Upper lobe of left lung (tissue), 4 donors: Measurements from ENCODE around the gene PFKL.

Experiments
- EP300 ChIP-seq, 4 donors: sonication (generic); formaldehyde crosslinking; IDR thresholded peaks; one replicate each; pipeline ENCODE4 v1.5.1; 2017; ENCODE audit warnings: antibody characterized with exemption in 4 of 4, control low read depth in 2 of 4
- POLR2A ChIP-seq, 4 donors: fragments of 450-650 bp; IDR thresholded peaks; one replicate each; pipeline ENCODE4 v1.5.1; 2016 to 2017; ENCODE audit warnings: antibody characterized with exemption in 4 of 4, mild to moderate bottlenecking in 2 of 4
- POLR2AphosphoS5 ChIP-seq, 2 donors: sonication (generic); formaldehyde crosslinking; IDR thresholded peaks; one replicate each; pipeline ENCODE4 v1.5.1; 2017; ENCODE audit warnings: antibody characterized with exemption in 2 of 2
- TF ChIP-seq, protein P1 (sequence below), 6 experiments: fragments of 450-650 bp in 4 of 6; fragments of 200-600 bp in 2 of 6; sonication (generic) in 2 of 6; IDR thresholded peaks; one replicate each; pipeline ENCODE4 v1.5.1; 2016 to 2019; ENCODE audit warnings: antibody characterized with exemption in 6 of 6

DNA sequence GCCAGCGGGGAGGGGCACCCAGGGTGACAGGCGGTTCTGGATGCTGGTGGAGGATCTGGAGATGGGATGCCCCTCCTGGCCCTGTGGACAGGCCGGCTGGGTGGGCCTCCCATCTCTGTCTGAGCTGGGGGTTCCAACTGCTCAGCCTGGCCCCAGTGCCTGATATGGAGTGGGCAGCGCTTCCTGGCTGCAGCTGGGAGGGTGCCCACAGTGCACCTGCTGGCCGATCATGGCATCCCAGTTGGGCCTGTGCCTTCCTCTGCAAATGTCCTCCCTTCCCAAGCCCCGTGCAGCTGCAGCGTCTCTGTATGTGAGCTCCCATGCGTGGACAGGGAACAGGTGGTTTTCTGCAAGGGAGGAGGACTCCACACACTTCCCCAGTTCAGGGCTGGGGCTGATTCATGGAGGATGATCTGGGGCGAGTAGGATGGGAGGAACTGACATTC lies 2.1 kb downstream of the PFKL start:
- TF ChIP-seq, protein P1, sequence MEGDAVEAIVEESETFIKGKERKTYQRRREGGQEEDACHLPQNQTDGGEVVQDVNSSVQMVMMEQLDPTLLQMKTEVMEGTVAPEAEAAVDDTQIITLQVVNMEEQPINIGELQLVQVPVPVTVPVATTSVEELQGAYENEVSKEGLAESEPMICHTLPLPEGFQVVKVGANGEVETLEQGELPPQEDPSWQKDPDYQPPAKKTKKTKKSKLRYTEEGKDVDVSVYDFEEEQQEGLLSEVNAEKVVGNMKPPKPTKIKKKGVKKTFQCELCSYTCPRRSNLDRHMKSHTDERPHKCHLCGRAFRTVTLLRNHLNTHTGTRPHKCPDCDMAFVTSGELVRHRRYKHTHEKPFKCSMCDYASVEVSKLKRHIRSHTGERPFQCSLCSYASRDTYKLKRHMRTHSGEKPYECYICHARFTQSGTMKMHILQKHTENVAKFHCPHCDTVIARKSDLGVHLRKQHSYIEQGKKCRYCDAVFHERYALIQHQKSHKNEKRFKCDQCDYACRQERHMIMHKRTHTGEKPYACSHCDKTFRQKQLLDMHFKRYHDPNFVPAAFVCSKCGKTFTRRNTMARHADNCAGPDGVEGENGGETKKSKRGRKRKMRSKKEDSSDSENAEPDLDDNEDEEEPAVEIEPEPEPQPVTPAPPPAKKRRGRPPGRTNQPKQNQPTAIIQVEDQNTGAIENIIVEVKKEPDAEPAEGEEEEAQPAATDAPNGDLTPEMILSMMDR (IDR thresholded peaks at IDR 0.05) = no peak
- TF ChIP-seq POLR2AphosphoS5 (IDR thresholded peaks at IDR 0.05) = no peak
- TF ChIP-seq EP300 (IDR thresholded peaks at IDR 0.05) = no peak
- no peak for TF ChIP-seq POLR2A (IDR thresholded peaks at IDR 0.05)
